ENCODE data around the gene HS2ST1.
A peak's percentile ranks its signal among the peaks of the same experiment; 100 is the strongest.
"Not testable (repeated sequence)": the region's sequence is repeated elsewhere in the genome, so short reads cannot be mapped to it uniquely, and the experiment has no call there.

Gene HS2ST1

DNA sequence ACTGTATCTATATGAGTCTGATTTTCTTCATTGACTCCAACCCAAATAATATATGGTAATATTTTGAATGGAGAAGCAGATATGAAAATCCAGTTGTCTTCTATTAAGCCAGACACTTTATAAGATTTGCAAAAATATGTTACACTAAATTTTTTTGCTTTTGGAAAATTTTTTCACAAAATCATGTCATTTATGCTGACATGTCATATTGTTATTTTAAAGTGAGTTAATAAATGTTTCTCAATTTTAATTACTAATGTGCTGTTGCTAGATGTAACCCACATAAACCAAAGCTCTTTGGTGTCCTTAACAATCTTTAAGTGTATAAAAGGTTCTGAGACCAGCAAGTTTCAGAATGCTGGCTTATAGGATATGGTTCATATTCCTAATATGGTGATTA is 142.5 kb downstream of the HS2ST1 start:
- no peak for FAIRE-seq
- no peak for DNase-seq (ENCODE audit: insufficient read length, low spot score)

DNA sequence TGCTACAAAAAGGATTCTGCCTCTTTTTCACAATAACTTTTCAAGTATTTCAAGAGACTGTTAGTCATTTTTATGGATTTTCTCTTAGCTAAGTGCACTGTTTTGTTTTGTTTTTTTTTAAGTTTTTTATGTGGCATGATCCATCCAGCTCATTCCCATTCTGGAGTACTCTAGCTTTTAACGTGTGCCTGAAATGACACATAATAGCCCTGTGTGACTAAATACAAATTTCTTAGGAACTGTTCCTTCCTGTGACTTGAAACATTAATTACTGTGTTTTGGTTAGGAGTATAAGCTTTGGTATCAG is 143.9 kb downstream of the HS2ST1 start:
- DNase-seq (ENCODE audit: insufficient read length, low spot score) (no peak), FAIRE-seq (no peak)

DNA sequence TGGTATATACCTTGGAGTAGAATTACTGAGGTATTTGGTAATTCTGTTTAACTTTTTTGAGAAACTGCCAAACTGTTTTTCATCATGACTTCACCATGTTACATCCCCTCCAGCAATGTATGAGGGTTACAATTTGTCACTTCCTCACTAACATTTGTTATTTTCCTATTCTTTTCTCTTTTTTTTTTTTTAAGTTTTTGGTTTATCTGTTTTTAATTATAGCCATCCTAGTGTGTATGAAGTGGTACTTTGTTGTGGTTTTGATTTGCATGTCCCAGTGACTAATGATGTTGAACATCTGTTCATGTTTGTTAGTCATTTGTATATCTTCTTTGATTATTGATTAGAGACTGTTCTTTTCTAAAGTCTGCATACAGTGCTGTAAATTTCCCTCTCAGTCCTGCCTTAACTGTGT is 147.3 kb downstream of the HS2ST1 start:
- peak; percentile 86 for FAIRE-seq
- DNase-seq (ENCODE audit: insufficient read length, low spot score), result no peak

DNA sequence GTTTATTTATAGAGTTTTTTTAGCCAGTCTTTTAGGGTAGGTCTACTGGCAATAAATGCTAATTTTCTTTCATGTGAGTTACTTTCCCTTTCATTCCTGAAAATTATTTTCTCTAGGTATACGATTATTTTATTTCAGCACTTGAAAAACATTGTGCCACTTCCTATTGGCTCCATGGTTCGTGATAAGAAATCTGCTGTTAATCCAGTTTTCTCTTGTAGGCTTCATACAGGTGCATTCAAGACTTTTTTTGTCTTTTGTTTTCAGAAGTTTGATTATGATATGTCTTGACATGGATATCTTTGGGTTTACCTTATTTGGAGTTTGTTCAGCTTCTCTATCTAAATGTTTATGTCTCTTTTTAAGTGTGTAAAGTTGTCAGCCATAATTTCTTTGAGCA is 148.3 kb downstream of the HS2ST1 start:
- FAIRE-seq (no peak), DNase-seq (ENCODE audit: insufficient read length, low spot score) (no peak)

DNA sequence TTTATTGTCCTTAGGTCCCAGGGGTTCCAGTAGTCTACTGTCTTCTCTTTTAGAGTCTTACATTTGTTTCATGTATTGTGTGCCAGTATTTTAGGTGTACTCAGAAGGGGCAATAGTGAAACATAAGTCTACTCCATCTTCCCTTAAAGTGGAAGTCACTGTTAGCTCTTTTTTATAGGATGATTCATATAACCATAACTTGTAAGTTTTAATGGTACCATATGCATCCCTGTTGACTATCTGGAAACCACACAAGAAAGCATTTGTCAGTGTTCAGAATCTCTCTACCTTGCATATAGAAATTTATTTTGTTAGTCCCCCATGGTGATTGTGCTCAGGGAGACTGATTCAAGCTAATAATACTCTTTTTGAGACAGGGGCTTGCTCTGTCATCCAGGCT is 149.9 kb downstream of the HS2ST1 start:
- FAIRE-seq (no peak), DNase-seq (ENCODE audit: insufficient read length, low spot score) (no peak)

DNA sequence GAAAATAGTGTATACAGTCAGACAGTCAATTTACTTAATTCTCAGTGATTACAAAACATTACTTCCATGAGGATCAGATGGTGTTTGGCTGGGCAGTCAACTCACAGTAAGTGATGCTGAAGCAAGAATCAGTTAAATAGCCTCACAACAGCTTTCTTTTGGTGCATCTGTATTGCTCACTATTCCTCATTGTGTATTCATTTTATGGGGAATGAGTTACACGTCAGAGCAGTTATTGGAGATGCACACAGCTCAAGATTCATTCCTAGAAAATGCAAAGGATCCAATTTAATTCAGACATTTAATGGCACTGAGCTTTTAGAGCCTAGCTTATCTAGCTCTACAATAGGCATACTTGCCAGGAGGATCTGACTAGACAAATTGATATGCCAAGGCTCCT is 150.6 kb downstream of the HS2ST1 start:
- DNase-seq (ENCODE audit: insufficient read length, low spot score), result no peak
- peak; percentile 54 for FAIRE-seq

DNA sequence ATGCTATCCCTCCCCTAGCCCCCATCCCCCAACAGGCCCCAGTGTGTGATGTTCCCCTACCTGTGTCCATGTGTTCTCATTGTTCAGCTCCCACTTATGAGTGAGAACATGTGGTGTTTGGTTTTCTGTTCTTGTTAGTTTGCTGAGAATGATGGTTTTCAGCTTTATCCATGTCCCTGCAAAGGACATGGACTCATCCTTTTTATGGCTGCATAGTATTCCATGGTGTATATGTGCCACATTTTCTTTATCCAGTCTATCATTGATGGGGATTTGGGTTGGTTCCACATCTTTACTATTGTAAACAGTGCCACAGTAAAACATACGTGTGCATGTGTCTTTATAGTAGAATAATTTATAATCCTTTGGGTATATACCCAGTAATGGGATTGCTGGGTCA is 152.3 kb downstream of the HS2ST1 start:
- not testable (repeated sequence) for FAIRE-seq; DNase-seq (ENCODE audit: insufficient read length, low spot score)

DNA sequence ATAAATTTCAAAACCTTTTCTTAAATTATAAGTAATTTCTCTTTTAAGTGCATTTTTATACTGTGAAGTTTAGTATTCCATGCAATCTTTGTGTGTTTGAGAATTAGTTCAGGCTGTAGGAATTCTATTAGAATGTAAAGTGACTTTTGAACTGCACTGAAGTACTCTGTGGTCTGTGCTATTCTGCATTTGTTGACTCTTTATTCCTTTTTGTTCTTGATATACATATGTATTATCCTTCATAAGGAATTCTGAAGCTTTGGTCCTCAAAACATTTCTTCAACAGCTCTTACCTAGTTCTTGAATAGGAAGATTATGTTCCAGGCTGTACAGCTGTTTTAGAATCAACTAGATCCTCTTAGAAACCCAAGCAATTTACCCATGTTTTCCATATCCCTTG is 158.0 kb downstream of the HS2ST1 start:
- FAIRE-seq (no peak), DNase-seq (ENCODE audit: insufficient read length, low spot score) (no peak)

DNA sequence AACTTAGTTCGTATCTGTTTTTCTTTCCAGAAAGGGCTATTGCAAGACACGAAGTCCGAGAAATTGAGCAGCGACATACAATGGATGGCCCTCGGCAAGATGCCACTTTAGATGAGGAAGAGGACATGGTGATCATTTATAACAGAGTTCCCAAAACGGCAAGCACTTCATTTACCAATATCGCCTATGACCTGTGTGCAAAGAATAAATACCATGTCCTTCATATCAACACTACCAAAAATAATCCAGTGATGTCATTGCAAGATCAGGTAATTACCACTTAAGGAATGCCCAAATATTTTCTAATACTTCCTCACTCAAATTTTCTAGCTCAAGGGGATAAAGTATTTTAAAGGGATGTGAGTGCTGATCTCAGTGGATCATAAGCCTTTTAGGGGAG is 158.5 kb downstream of the HS2ST1 start:
- no peak for FAIRE-seq
- no peak for DNase-seq (ENCODE audit: insufficient read length, low spot score)

DNA sequence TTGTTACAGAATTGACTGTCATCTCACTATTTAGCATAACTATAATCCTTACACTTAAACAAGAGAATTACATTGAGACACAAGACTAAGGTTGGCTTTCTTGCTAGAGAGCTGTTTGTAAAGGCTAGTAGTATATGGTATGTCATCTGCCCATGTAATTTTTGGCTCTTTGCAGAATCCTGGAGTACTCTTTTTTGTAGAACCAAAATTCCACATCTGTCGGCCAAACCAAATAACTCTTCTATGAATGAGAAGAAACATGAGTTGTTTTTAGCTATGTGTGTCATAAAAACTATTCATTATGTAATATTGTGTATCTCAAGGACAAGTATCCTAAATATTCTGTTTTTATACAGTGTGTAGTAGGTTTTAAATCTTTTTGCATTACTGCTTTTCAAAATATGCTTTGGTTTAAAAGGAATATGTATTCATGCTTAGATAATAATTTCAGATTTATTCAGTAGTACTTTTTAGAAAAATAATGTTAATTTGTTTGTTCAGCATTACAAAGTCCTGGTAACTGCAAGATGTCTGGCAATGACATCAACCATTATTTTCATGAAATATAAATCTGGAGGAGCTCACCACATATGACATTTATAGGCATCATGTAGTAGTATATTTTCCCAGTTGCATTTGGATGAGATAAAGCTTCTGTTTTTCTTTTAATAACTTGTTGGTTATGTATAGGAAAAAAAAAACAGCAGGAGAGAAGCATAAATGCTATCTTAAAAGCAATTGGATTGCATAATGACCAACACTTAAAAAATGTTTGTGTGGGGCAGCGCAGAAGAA is 159.8 kb downstream of the HS2ST1 start:
- FAIRE-seq (peak; percentile 40), DNase-seq (ENCODE audit: insufficient read length, low spot score) (no peak)

DNA sequence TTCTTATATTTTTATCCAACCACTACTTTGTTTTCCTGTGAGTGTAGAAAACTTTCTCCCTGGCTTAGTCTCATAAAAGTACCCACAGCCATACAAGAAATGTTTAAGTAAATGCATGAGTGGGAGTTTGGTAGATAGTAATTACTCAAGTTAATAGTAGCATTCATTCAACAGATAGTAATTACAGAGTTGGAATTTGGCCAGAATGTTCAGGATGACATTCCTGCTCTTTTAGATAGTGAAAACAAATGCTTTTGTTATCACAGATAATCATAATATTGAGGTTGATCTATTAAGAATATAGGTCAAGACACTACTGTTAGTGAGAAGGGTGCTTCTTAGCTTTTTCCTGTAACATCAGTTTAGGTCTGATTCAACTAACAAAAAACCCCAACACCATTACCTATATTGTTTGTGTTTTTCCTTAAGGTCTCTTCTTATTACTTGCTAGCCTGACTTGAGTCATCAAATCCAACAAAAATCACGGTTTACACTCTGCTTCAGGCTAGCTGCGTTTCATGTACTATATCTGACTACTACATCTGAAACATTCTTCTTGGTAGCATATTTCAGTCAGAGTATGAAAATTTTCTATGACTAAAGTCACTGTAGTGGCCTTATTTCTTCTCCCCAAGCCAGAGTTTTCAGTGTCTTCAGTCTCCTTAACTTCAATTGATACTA is 163.7 kb downstream of the HS2ST1 start:
- FAIRE-seq (no peak), DNase-seq (ENCODE audit: insufficient read length, low spot score) (no peak)

DNA sequence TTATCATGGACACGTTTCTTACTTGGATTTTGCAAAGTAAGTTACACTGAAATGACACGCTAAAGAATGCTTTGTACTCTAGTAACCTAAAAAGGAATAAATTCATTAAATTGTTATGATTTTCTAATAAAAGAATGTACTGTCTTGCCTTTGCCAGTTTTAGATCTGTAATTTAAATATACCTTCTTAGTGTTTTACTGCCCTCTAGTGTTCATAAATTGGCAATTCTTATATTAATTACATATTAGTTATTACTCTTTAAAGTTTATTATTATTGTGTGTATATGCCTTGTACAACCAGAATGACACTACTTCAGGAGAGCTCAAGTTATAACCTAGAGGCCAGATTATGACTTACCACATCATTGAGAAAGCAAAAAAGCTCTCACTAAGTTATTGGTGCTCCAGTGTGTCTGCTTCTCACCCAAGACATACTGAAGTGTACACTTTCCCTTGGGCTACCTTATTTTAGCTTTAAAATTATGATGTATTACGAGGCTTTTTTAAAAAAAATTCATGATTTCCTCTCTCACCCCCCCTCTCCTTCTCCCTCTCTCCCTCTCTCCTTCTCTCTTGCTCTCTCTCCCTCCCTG is 169.9 kb downstream of the HS2ST1 start:
- FAIRE-seq (no peak), DNase-seq (ENCODE audit: insufficient read length, low spot score) (no peak)

DNA sequence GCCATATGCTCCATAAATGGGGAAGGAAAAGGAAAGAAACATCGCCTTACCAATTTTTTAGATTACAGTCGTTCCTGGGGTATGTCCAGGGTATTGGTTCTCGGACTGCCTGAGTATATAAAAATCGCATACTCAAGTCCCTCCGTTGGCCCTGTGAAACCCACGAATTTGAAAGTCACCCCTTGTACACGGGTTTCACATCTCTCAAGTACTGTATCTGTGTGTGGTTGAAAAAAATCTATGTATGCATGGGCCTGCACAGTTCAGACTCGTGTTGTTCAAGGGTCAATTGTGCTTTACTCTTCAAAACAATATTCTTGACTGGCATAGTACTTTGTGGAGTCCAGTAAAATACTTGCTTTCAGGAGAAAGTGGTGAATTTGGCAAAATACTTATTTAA is 171.7 kb downstream of the HS2ST1 start:
- no peak for DNase-seq (ENCODE audit: insufficient read length, low spot score)

DNA sequence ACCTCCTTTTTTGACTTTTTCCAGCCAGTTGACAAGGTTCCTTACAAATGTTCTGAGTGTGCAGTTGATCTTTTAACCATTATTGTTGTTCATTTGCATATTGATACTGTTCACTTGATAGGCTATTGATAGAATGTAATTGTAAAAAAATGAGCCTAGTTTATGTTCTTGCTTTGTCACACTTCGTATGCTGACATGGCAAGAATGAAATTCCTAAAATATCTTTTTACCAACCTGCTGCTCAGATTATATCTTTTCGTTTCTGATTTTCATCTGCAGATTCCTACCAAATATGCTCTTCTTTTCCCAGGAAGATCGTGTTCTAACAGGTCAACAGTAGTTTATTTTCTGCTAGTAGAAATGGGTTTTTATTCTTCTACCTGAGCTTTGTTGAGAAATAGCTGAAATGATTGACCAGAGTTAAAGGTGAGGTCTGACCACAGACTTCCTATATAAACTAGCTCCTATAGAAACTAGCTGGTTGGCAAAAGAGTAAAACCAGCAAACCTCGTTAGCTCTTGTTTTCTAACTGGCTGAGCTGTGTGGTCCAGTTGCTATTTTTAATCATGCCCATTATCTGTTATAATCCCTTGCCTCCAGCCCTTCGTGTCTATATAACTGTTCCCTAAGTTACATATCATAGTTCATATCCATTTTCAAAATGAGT is 174.8 kb downstream of the HS2ST1 start:
- DNase-seq (ENCODE audit: insufficient read length, low spot score), result no peak
- no peak for FAIRE-seq

More for the DNA sequence above, 171.7 kb downstream of the HS2ST1 start:
- FAIRE-seq, result no peak

DNA sequence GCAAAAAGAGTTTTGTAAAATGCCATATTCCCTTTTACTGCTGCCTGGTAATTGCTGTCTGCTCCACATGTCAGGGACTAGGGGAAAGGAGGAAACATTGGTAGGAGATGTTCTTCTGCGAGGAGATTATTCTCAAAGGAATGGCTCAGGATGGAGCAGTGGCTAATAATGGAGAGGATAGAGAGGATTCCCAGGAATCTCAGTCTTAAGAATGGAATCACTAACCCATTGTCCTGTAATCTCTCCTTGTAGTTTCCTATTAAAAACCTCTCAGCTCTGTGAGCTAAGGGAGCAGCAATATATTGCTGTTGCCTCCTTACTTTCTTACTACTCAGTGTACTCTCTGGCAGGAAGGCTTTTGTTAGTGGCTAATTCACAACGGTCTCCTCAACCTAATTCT is 175.4 kb downstream of the HS2ST1 start:
- FAIRE-seq (no peak), DNase-seq (ENCODE audit: insufficient read length, low spot score) (no peak)

DNA sequence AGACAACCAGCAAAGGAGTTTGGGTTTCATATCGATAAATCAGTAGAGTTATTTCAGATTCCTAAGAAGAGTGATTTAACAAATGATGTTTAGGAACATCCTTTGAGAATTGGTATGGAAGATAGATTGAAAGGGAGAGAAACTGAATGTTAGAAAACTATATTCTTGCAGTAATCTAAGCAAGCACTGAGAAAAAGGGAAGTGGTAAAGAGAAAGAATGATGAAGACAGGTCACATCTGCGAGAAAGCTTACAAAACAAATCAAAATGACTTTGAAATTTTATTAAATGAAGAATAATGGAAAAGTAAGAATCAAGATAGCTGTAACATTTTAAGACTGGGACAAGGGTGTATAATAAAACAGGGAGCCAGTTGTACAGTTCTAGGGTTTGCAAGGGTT is 177.0 kb downstream of the HS2ST1 start:
- FAIRE-seq (peak; percentile 23), DNase-seq (ENCODE audit: insufficient read length, low spot score) (no peak)

DNA sequence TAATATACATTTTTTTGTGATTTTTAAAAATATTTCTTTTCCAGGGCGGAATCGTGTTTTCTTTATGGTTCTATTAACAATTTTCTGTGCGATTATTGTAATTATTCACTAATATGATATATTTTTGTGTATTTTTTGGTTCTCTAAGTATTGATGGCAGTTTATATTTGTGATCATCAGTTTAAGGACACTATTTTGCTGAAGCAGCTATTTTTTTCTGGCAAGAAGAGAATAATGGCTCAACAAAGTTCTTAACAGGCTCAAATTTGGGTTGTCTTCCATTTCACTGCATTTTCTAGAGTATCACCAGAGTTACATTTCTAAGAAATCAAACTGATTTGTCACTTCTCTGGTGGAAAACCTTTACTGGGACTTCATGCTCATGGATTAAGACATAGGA is 178.4 kb downstream of the HS2ST1 start:
- FAIRE-seq, result no peak
- DNase-seq (ENCODE audit: insufficient read length, low spot score), result no peak

DNA sequence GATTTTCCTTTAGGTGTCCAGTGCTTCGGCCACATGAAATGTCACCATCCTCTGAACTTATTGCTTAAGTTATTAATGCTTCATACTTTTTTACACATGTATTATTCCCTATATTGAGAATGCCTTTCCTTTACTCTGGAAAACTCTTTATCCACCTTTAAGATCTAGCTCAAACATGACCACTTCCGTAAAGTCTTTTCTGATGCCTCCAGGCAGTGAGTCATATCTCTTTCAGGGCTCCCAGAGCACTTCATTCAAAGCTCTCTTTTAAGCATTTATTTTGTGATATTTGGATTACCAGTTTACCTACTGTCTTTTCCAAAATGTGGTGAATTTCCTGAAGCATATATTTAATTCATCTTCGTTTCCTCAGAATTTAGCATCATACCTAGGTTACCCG is 178.9 kb downstream of the HS2ST1 start:
- FAIRE-seq, result peak; percentile 39
- DNase-seq (ENCODE audit: insufficient read length, low spot score), result no peak

DNA sequence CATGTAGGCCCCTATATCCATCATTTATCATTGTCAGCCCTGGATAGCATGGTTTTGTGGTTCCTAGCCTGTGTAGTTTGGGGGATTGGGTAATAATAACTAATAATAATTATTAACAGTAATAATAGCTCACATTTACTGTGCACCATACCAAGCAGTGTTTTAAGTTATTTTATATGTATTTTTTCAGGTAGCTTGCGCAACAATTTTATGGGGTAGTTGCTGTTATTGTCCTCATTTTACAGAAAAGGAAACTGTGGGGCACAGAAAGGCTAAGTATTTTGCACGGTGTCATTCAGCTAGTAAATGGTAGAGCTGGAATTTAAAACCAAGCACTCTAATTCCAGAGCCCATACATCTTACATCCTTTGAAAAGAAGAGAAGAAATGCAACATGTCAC is 179.8 kb downstream of the HS2ST1 start:
- FAIRE-seq, result no peak
- no peak for DNase-seq (ENCODE audit: insufficient read length, low spot score)

DNA sequence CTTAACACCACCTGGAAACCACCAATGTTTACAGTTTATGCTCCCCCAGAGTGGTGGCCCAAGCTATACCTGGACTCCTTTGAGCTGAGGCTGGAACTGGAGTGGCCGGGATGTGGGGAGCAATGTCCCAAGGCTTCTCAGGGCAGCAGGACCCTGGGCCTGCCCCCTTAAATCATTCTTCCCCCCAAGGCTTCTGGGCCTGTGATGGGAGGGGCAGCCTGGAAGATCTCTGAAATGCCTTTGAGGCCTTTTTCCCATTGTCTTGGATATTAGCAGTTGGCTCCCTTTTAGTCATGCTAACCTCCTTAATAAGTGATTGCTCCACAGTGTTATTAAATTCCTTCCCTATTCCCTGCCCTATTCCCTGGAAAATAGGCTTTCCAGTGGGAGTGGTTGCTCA is 185.8 kb downstream of the HS2ST1 start:
- DNase-seq (ENCODE audit: insufficient read length, low spot score) (no peak), FAIRE-seq (no peak)

DNA sequence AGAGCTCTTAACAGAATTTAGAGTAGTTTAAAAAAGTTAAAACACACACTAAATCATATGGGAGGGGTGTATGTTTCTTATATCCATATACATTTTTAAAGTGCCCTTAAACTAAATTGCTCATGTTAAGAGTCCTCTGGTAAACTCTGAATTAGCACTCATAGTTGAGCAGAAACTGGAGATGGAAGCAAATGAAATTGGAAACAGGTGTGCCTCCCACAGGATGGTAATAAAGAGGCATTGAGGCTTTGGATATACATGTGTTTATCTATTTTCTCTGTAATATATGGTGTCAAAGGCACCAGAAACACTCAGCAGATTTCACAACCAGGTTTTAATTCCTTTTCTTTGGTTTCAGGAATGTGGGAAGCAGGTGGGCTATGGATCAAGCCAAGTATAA is 188.6 kb downstream of the HS2ST1 start:
- no peak for DNase-seq (ENCODE audit: insufficient read length, low spot score)
- FAIRE-seq, result no peak

DNA sequence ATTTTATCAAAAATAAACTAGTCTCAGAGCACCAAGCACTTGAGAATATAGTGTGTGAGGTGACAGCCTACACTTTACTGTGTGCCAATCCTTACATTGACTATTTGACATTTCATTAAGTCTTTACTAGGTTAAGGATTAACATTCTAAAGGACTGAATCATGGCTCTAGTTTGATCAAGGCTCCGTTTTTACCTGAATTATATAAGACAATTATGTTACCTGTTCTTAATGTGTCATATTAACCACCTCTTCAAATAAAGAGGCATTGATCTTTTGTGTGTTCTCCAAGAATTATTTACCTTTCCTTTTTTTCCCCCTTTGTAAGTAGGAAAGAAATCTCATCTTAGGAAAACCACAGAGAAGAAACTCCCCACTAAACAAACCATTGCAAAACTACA is 189.7 kb downstream of the HS2ST1 start:
- FAIRE-seq (no peak), DNase-seq (ENCODE audit: insufficient read length, low spot score) (no peak)
